Endothelial cell of umbilical vein (primary cell): ENCODE results near the gene SELENOM. TPM values are rescaled to one million over a fixed set of nuclear protein-coding genes. Genes with fewer than 3 reads are reported as not detected.

Experiments
- BruUV-seq: library from RNA; stranded (reverse); fragments of 400-500 nt; replicated peaks from 2 replicates; lab custom pipeline; 2021; lab: Mats Ljungman, UMichigan
- CTCF ChIA-PET: fragments of 300-600, 350-600 bp; sonication (Branson Sonifier 250); formaldehyde crosslinking; loops from one replicate; lab custom pipeline; 2021; ENCODE audit warnings: antibody characterized with exemption, inconsistent platforms; lab: Charles Lee
- POLR2A ChIA-PET: fragments of 300-600, 350-600 bp; sonication (Branson Sonifier 250); formaldehyde crosslinking; loops from one replicate; lab custom pipeline; 2021; ENCODE audit warnings: antibody characterized with exemption, inconsistent platforms; lab: Charles Lee
- DNase-seq: peaks from one replicate; pipeline ENCODE4 v3.0.0-alpha.2; 2011; ENCODE audit warnings: low read depth, low spot score
- FAIRE-seq: peaks from 2 replicates; lab custom pipeline; 2011; peaks lifted over from hg19 to GRCh38; lab: Jason Lieb, UNC
- H2AFZ ChIP-seq: 2 replicates; pipeline ENCODE4 v1.6.0; 2012; ENCODE audit warnings: low read depth, low read length, control low read depth, inconsistent platforms
- H3K27ac ChIP-seq: 2 replicates; pipeline ENCODE4 v1.5.1; 2011; ENCODE audit warnings: low read depth, mild to moderate bottlenecking, control low read depth, low read length, moderate library complexity; ENCODE audit not compliant: insufficient read depth
- H3K27me3 ChIP-seq, 2 experiments: 2 replicates each; pipeline versions ENCODE4 v1.6.0 to v1.6.1; 2011; ENCODE audit warnings: low read length in 2 of 2, mixed read lengths in 1 of 2; ENCODE audit not compliant: control insufficient read depth in 2 of 2, insufficient read depth in 2 of 2
- H3K36me3 ChIP-seq, 2 experiments: 2 replicates in 1 of 2; 3 replicates in 1 of 2; pipeline ENCODE4 v1.5.1; 2011; ENCODE audit warnings: low read length in 2 of 2, mild to moderate bottlenecking in 1 of 2, moderate library complexity in 1 of 2; ENCODE audit not compliant: control insufficient read depth in 2 of 2, insufficient read depth in 2 of 2; ENCODE audit errors: extremely low read depth in 1 of 2
- H3K4me1 ChIP-seq: 3 replicates; pipeline ENCODE4 v1.5.1; 2011; ENCODE audit warnings: mild to moderate bottlenecking, low read length; ENCODE audit not compliant: control insufficient read depth, insufficient read depth; ENCODE audit errors: extremely low read depth
- H3K4me2 ChIP-seq: 2 replicates; pipeline ENCODE4 v1.6.1; 2011; ENCODE audit warnings: low read length, control low read depth, mixed read lengths; ENCODE audit not compliant: insufficient read depth
- H3K4me3 ChIP-seq, 3 experiments: fragments of 200-600 bp in 1 of 3; sonication (generic), shearing (Covaris generic) in 1 of 3; replicated peaks in 1 of 3; 2 replicates each; pipeline ENCODE4 v1.5.1; 2011 to 2016; ENCODE audit warnings: control low read depth in 3 of 3, low read length in 3 of 3, mild to moderate bottlenecking in 2 of 3, inconsistent platforms in 1 of 3, low read depth in 1 of 3, moderate library complexity in 1 of 3; ENCODE audit not compliant: insufficient read depth in 1 of 3
- H3K79me2 ChIP-seq: 2 replicates; pipeline ENCODE4 v1.6.0; 2012; ENCODE audit warnings: low read length, inconsistent platforms; ENCODE audit not compliant: control insufficient read depth, insufficient read depth
- H3K9ac ChIP-seq: replicated peaks from 2 replicates; pipeline ENCODE3; 2011; ENCODE audit warnings: low read length, control low read depth; ENCODE audit not compliant: insufficient read depth; ENCODE audit errors: extremely low read depth
- H3K9me1 ChIP-seq: replicated peaks from 3 replicates; pipeline ENCODE4 v1.6.0; 2011; ENCODE audit warnings: mild to moderate bottlenecking, low read length; ENCODE audit not compliant: control insufficient read depth, insufficient read depth; ENCODE audit errors: extremely low read depth
- H3K9me3 ChIP-seq: replicated peaks from 2 replicates; pipeline ENCODE4 v1.5.1; 2012; ENCODE audit warnings: low read length, inconsistent platforms; ENCODE audit not compliant: control insufficient read depth, insufficient read depth
- H4K20me1 ChIP-seq: replicated peaks from 2 replicates; pipeline ENCODE3; 2011; ENCODE audit warnings: mild to moderate bottlenecking, low read length; ENCODE audit not compliant: control insufficient read depth, insufficient read depth; ENCODE audit errors: extremely low read depth
- CTCF ChIP-seq, 2 donors: IDR thresholded peaks; 1 replicate in 1 of 2; 2 replicates in 1 of 2; pipeline ENCODE4 v1.5.1; 2011; ENCODE audit warnings: low read length in 2 of 2, mild to moderate bottlenecking in 2 of 2, moderate library complexity in 2 of 2, control low read depth in 1 of 2, inconsistent platforms in 1 of 2, low read depth in 1 of 2; ENCODE audit not compliant: insufficient read depth in 1 of 2; ENCODE audit errors: extremely low read depth in 1 of 2
- EZH2 ChIP-seq: IDR thresholded peaks from 2 replicates; pipeline ENCODE4 v1.6.1; 2012; ENCODE audit warnings: borderline replicate concordance, low read depth, mild to moderate bottlenecking, moderate library complexity, low read length, inconsistent platforms; ENCODE audit not compliant: severe bottlenecking
- FOS ChIP-seq: IDR thresholded peaks from 2 replicates; pipeline ENCODE4 v1.6.1; 2011; ENCODE audit warnings: mild to moderate bottlenecking, low read length, moderate library complexity, borderline replicate concordance; ENCODE audit not compliant: insufficient read depth
- MYC ChIP-seq: IDR thresholded peaks from one replicate; pipeline ENCODE4 v1.6.1; 2011; ENCODE audit warnings: mild to moderate bottlenecking, low read depth, low read length
- POLR2A ChIP-seq: IDR thresholded peaks from 2 replicates; pipeline ENCODE4 v1.6.1; 2012; ENCODE audit warnings: low read depth, mild to moderate bottlenecking, control low read depth, low read length
- POLR2AphosphoS5 ChIP-seq: IDR thresholded peaks from 2 replicates; pipeline ENCODE4 v1.6.1; 2012; ENCODE audit warnings: low read depth, mild to moderate bottlenecking, control low read depth, low read length, moderate library complexity; ENCODE audit not compliant: insufficient read depth
- dilution Hi-C: fragments of 300-500 bp; cut with MboI; formaldehyde crosslinking; loops from one replicate; pipeline ENCODE4 v1.15.0; 2019; ENCODE audit warnings: low sequenced_read_pairs; ENCODE audit not compliant: extremely low pct_ligation_motif_present
- intact Hi-C: fragments of 100-400 bp; cut with micrococcal nuclease; formaldehyde crosslinking; loops from one replicate; pipeline ENCODE4 v1.10.0; 2022
- polyA plus RNA-seq, 4 experiments: library from polyadenylated mRNA; depleted of rRNA in 3 of 4; stranded (reverse) in 3 of 4; unstranded in 1 of 4; fragments of >200 nt; gene quantifications; 2 replicates each; pipeline versions ENCODE4 v1.2.1 to v1.2.3, GENCODE V29; 2011 to 2012; ENCODE audit warnings: missing spikeins in 1 of 4
- total RNA-seq: library from RNA; stranded (reverse); gene quantifications from 2 replicates; pipeline ENCODE4 v1.2.3, GENCODE V29; 2021

Gene SELENOM
- total and polyA plus RNA-seq, 2 donors (not counting 3 experiments of a cell fraction or from before 2014, with no cell fraction given), result 29.6 to 87.1 TPM

GRCh38 chr22:31140746-31141145 is 33.4 kb upstream of the SELENOM start:
- no peaks in the 10 kb centered on the region for H3K79me2 ChIP-seq
- H3K9ac ChIP-seq, result no peak overlapping the region
- dilution Hi-C loops (no loop called here), intact Hi-C loops (no loop called here)
- no peak overlapping the region for H3K27ac ChIP-seq
- H2AFZ ChIP-seq, result no peak overlapping the region
- no peaks in the 10 kb centered on the region for H3K9me3 ChIP-seq
- no peak for TF ChIP-seq POLR2AphosphoS5
- TF ChIP-seq MYC, result no peak
- TF ChIP-seq POLR2A, result no peak
- no peak for TF ChIP-seq EZH2
- TF ChIP-seq FOS, result no peak
- no peak for TF ChIP-seq CTCF (IDR thresholded peaks at IDR 0.05; ENCODE audit: extremely low read depth in 1 of 2, insufficient read depth in 1 of 2, low read depth in 1 of 2, low read length in 2 of 2)
- H4K20me1 ChIP-seq, result no peaks in the 10 kb centered on the region
- no TSS peak for BruUV-seq
- no peak for DNase-seq
- FAIRE-seq, result no peak
- CTCF ChIA-PET, result interaction anchor here (0.8 to 5.6 kb wide), 9 partner anchors 8 to 132 kb away, joined by 3 to 30 read pairs (median 4); partner anchors contain the start of genes RNF185 and SELENOM
- H3K4me3 ChIP-seq, result no peak overlapping the region
- POLR2A ChIA-PET, result interaction anchor here (0.6 to 1.5 kb wide), 2 partner anchors 8 to 30 kb away, joined by 5 read pairs; no protein-coding TSS in a partner anchor
- no peaks in the 10 kb centered on the region for H3K36me3 ChIP-seq
- H3K9me1 ChIP-seq, result no peaks in the 10 kb centered on the region
- no peaks in the 10 kb centered on the region for H3K27me3 ChIP-seq
- no peak overlapping the region for H3K4me2 ChIP-seq
- no peaks in the 10 kb centered on the region for H3K4me1 ChIP-seq
